Common myeloid progenitor, CD34-positive (primary cell): ENCODE data around the gene MAFB.

Experiments
- CTCF ChIA-PET: fragments of 350-600 bp; sonication (Branson Sonifier 250); formaldehyde crosslinking; loops from one replicate; lab custom pipeline; 2021; ENCODE audit warnings: antibody characterized with exemption; lab: Charles Lee
- POLR2A ChIA-PET: fragments of 350-600 bp; sonication (Branson Sonifier 250); formaldehyde crosslinking; loops from one replicate; lab custom pipeline; 2021; ENCODE audit warnings: antibody characterized with exemption; lab: Charles Lee
- DNase-seq, 3 donors: peaks; one replicate each; pipeline versions ENCODE4 v3.0.0 to v3.0.0-alpha.2; 2013
- H3K27ac ChIP-seq, 2 experiments: 1 replicate in 1 of 2; 2 replicates in 1 of 2; pipeline ENCODE4 v1.7.0; 2013; ENCODE audit warnings: inconsistent platforms in 2 of 2, low read length in 2 of 2, mild to moderate bottlenecking in 2 of 2, low read depth in 1 of 2, moderate library complexity in 1 of 2; ENCODE audit not compliant: severe bottlenecking in 2 of 2, insufficient read depth in 1 of 2, poor library complexity in 1 of 2
- H3K27me3 ChIP-seq, 5 experiments: replicated peaks in 2 of 5; 1 replicate in 3 of 5; 2 replicates in 2 of 5; pipeline versions ENCODE4 v1.6.1 to v1.7.0; 2013; ENCODE audit warnings: low read length in 4 of 5, mild to moderate bottlenecking in 2 of 5, moderate library complexity in 2 of 5, inconsistent platforms in 1 of 5; ENCODE audit not compliant: insufficient read depth in 5 of 5, control insufficient read depth in 4 of 5
- H3K36me3 ChIP-seq, 4 experiments: 1 replicate in 2 of 4; 2 replicates in 2 of 4; pipeline versions ENCODE4 v1.6.1 to v1.7.0; 2013; ENCODE audit warnings: low read length in 3 of 4, control low read depth in 1 of 4, mild to moderate bottlenecking in 1 of 4; ENCODE audit not compliant: control insufficient read depth in 4 of 4, insufficient read depth in 4 of 4
- H3K4me1 ChIP-seq, 4 experiments: 1 replicate in 3 of 4; 2 replicates in 1 of 4; pipeline versions ENCODE4 v1.6.1 to v1.7.1; 2013; ENCODE audit warnings: low read length in 3 of 4, mild to moderate bottlenecking in 3 of 4, control low read depth in 1 of 4, inconsistent platforms in 1 of 4, moderate library complexity in 1 of 4; ENCODE audit not compliant: control insufficient read depth in 4 of 4, insufficient read depth in 4 of 4; ENCODE audit errors: control extremely low read depth in 1 of 4
- H3K4me3 ChIP-seq, 7 experiments: 1 replicate in 4 of 7; 2 replicates in 3 of 7; pipeline versions ENCODE4 v1.5.1 to v1.7.0; 2013; ENCODE audit warnings: mild to moderate bottlenecking in 7 of 7, low read length in 6 of 7, moderate library complexity in 6 of 7, inconsistent platforms in 2 of 7, low read depth in 2 of 7, control low read depth in 1 of 7; ENCODE audit not compliant: insufficient read depth in 4 of 7, control insufficient read depth in 1 of 7; ENCODE audit errors: extremely low read depth in 1 of 7
- H3K9me3 ChIP-seq, 5 experiments: 1 replicate in 4 of 5; 2 replicates in 1 of 5; pipeline versions ENCODE4 v1.6.1 to v1.7.1; 2013; ENCODE audit warnings: low read length in 4 of 5, mild to moderate bottlenecking in 2 of 5, inconsistent platforms in 1 of 5, low read depth in 1 of 5, moderate library complexity in 1 of 5; ENCODE audit not compliant: control insufficient read depth in 4 of 5, insufficient read depth in 2 of 5; ENCODE audit errors: control extremely low read depth in 1 of 5
- WGBS: methylation state at CpG from one replicate; pipeline ENCODE4 v1.1.5; 2013; ENCODE audit not compliant: insufficient coverage; 5-methylcytosine and 5-hydroxymethylcytosine counted together

MAFB gene

DNA sequence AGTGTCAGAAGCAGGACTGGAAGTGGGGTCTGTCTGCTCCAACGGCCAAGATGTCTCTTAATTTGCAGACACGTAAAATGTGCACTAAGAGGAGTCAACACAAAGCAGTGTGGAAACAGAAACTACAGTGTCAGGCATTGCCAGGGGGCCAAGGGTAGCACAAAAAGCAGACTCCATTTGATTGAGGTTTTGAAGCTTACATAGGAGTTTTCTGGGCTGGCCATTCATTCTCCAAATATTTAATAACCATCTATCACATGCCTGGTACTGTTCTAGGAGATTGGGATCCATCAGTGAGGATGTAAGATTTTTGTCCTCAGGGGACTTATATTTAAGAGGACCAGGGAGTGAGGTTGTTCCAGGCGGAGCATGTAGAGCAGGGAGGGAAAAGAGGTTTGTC, 29.5 kb downstream of the MAFB start:
- Histone ChIP-seq H3K27ac (no peak overlapping the region), H3K9me3 (peaks cover 0 to 2% (median 0%) of the 10 kb centered on the region in 5 experiments), H3K36me3 (no peaks in the 10 kb centered on the region), H3K27me3 (peaks cover 0 to 3% (median 0%) of the 10 kb centered on the region in 5 experiments), H3K4me3 (no peak overlapping the region), H3K4me1 (no peaks in the 10 kb centered on the region)
- 90% methylated on average over 3 of the region's 3 CpGs for WGBS
- no peak for DNase-seq
- ChIA-PET CTCF (no interaction called here), POLR2A (no interaction called here)

DNA sequence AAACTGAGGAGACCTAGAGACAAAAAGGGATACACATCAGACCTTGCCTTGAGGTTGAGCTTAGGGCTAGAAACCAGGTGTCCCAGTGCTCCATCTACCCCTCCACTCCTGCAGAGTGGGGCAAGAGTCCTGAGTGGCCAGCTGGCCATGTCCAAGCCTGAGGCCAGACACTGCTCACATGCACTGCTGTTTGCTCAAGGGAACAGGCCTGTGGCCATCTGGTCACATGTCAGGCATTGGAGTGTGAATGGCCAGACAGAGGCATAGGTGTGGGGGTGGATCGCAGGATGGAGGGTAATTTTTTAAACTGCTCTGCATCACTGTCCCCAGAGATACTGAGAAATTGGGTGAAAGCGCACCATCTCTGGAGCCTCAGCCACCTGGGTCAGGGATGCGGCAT, 30.5 kb downstream of the MAFB start:
- ChIA-PET POLR2A (no interaction called here), CTCF (interaction anchor here (0.5 kb wide), 1 partner anchor 419 kb away, joined by 3 read pairs; no protein-coding TSS in a partner anchor)
- H3K4me3 ChIP-seq: no peak overlapping the region
- H3K4me1 ChIP-seq: no peaks in the 10 kb centered on the region
- peaks cover 0 to 3% (median 0%) of the 10 kb centered on the region in 5 experiments for H3K27me3 ChIP-seq
- H3K9me3 ChIP-seq: peaks cover 0 to 2% (median 0%) of the 10 kb centered on the region in 5 experiments
- H3K36me3 ChIP-seq: no peaks in the 10 kb centered on the region
- WGBS: 94% methylated on average over 2 of the region's 3 CpGs
- DNase-seq: no peak
- no peak overlapping the region for H3K27ac ChIP-seq

DNA sequence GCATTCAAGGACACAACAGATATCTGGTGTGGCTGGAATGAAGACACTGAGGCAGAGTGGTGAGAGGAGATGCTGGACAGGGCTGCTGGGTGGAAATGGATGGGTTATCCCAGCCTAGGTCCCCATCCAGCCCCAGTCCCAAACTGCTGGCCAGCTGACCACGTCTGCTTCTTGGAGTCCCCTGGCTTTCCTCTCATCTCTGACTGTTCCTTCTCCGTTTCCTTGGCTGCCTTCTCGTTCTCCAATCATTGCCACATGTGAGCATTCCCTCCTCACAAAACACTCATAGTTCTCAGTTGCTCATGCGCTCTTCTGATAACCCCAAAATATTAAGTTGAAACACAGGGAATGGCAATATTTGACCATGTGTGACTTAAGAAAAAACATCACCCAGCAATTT, 31.5 kb downstream of the MAFB start:
- Histone ChIP-seq H3K27me3 (no peaks in the 10 kb centered on the region), H3K36me3 (no peaks in the 10 kb centered on the region), H3K9me3 (peaks cover 0 to 2% (median 0%) of the 10 kb centered on the region in 5 experiments), H3K27ac (no peak overlapping the region), H3K4me1 (no peaks in the 10 kb centered on the region), H3K4me3 (no peak overlapping the region)
- ChIA-PET POLR2A (no interaction called here), CTCF (no interaction called here)
- 81% methylated on average over 4 of the region's 4 CpGs for WGBS
- DNase-seq: no peak

DNA sequence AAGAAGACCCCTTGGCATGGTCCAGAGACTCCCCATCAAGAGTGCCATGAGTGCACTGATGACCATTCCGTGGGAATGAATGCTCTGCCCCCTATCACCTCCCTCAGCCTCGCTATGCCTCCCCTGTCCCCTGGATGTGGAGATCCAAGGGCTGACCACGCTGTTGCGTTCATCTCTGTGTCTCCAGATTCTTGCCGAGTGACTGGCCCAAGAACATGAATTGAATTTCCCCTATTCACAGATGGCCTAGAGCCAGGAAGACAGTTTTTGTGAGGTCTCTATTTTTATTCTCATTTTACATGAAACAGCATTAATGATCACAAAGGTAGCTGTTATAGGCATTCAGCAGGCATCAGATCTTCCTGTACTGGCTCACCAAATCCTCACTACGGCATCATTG, 33.6 kb downstream of the MAFB start:
- 95% methylated on average over 5 of the region's 6 CpGs for WGBS
- no peak overlapping the region for H3K27ac ChIP-seq
- POLR2A ChIA-PET: no interaction called here
- DNase-seq: no peak
- H3K4me1 ChIP-seq: no peaks in the 10 kb centered on the region
- CTCF ChIA-PET: no interaction called here
- no peaks in the 10 kb centered on the region for H3K27me3 ChIP-seq
- H3K4me3 ChIP-seq: no peak overlapping the region
- peaks cover 0 to 2% (median 0%) of the 10 kb centered on the region in 5 experiments for H3K9me3 ChIP-seq
- H3K36me3 ChIP-seq: no peaks in the 10 kb centered on the region

DNA sequence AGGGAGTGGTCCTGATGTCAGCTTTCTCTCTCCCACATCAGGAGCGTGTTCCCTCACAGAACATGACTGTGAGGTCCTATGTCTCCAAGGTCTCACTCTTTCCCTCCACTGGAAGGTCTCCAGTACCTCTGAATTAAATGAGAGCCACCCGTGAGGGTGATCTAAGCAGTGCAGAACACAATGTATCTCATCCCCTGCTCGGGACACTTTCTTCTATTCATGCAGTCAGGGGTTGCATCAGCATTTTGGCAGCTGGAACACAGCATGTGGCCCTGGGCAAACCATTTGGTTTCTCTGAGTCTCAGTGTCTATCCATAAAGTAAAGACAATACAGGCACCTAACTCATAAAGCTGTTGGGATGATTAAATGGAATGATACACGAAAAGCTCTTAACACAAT, 34.2 kb downstream of the MAFB start:
- DNase-seq: no peak
- no peaks in the 10 kb centered on the region for H3K4me1 ChIP-seq
- peaks cover 0 to 2% (median 0%) of the 10 kb centered on the region in 5 experiments for H3K9me3 ChIP-seq
- no peaks in the 10 kb centered on the region for H3K36me3 ChIP-seq
- H3K27me3 ChIP-seq: no peaks in the 10 kb centered on the region
- POLR2A ChIA-PET: no interaction called here
- no peak overlapping the region for H3K4me3 ChIP-seq
- CTCF ChIA-PET: no interaction called here
- no peak overlapping the region for H3K27ac ChIP-seq
- WGBS: 96% methylated on average over 4 of the region's 4 CpGs

DNA sequence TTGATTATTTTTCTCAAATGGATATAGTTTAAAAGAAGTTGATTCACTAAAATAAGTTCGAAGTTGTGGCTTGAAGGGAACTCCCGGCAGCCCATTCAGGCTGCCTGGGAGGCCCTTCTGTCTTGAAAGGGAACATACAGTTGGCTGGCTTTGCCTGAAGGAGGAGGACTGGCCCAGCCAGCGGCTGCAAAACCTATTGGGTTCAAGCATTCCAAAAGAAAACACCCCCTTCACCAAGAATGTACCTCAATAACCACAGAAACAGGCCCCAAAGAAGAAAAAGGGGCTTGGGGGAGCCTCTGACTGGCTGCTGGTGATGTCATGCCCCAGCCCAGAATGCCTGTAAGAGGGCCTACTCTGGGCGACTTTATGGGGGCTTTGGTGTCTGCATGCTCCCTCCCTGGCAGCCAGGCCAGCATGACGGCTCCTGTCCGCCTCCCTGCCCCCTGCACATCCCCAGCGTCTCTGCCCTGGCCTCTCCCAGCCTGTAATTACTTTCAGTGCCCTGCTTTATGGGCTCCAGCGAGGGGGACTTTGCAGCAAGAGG, 36.5 kb downstream of the MAFB start:
- CTCF ChIA-PET: no interaction called here
- Histone ChIP-seq H3K4me3 (no peak overlapping the region), H3K27me3 (peaks cover 0 to 4% (median 0%) of the 10 kb centered on the region in 5 experiments), H3K27ac (no peak overlapping the region), H3K9me3 (no peaks in the 10 kb centered on the region), H3K36me3 (no peaks in the 10 kb centered on the region), H3K4me1 (no peaks in the 10 kb centered on the region)
- 70% methylated on average over 7 of the region's 8 CpGs for WGBS
- POLR2A ChIA-PET: no interaction called here
- no peak for DNase-seq

DNA sequence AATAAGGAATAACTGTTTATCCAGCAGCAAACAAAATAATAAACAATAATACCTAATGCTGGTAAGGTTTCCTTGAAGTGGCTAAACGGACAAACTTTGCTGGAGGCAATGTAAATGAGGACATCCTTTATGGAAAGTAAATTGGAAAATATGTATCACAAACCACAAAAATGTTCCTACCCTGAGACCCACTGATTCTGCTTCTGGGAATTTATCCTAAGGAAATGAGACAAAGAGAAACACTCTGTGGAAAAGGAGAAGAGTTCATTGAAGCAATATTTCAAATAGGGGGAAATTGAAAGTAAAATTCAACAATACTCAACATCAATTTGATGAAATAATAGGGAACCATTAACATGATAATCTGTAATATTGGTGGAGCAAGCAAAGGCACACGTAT, 37.9 kb downstream of the MAFB start:
- Histone ChIP-seq H3K27me3 (peaks cover 0 to 11% (median 0%) of the 10 kb centered on the region in 5 experiments), H3K27ac (no peak overlapping the region), H3K9me3 (no peaks in the 10 kb centered on the region), H3K4me1 (peaks cover 0 to 8% (median 5%) of the 10 kb centered on the region in 4 experiments), H3K4me3 (no peak overlapping the region), H3K36me3 (no peaks in the 10 kb centered on the region)
- ChIA-PET POLR2A (no interaction called here), CTCF (no interaction called here)
- no CpG with 5 or more reads among the region's 2 CpGs for WGBS
- no peak for DNase-seq
